Endothelial cell of umbilical vein (primary cell): ENCODE measurements around the gene ZFYVE9. TPM values are rescaled to one million over a fixed set of nuclear protein-coding genes. Genes with fewer than 3 reads are reported as not detected.

ENCODE experiments used
- BruUV-seq: library from RNA; stranded (reverse); fragments of 400-500 nt; replicated peaks from 2 replicates; lab custom pipeline; 2021; lab: Mats Ljungman, UMichigan
- CTCF ChIA-PET: fragments of 300-600, 350-600 bp; sonication (Branson Sonifier 250); formaldehyde crosslinking; loops from one replicate; lab custom pipeline; 2021; ENCODE audit warnings: antibody characterized with exemption, inconsistent platforms; lab: Charles Lee
- POLR2A ChIA-PET: fragments of 300-600, 350-600 bp; sonication (Branson Sonifier 250); formaldehyde crosslinking; loops from one replicate; lab custom pipeline; 2021; ENCODE audit warnings: antibody characterized with exemption, inconsistent platforms; lab: Charles Lee
- DNase-seq: peaks from one replicate; pipeline ENCODE4 v3.0.0-alpha.2; 2011; ENCODE audit warnings: low read depth, low spot score
- FAIRE-seq: peaks from 2 replicates; lab custom pipeline; 2011; peaks lifted over from hg19 to GRCh38; lab: Jason Lieb, UNC
- H2AFZ ChIP-seq: 2 replicates; pipeline ENCODE4 v1.6.0; 2012; ENCODE audit warnings: low read depth, low read length, control low read depth, inconsistent platforms
- H3K27ac ChIP-seq: 2 replicates; pipeline ENCODE4 v1.5.1; 2011; ENCODE audit warnings: low read depth, mild to moderate bottlenecking, control low read depth, low read length, moderate library complexity; ENCODE audit not compliant: insufficient read depth
- H3K27me3 ChIP-seq, 2 experiments: 2 replicates each; pipeline versions ENCODE4 v1.6.0 to v1.6.1; 2011; ENCODE audit warnings: low read length in 2 of 2, mixed read lengths in 1 of 2; ENCODE audit not compliant: control insufficient read depth in 2 of 2, insufficient read depth in 2 of 2
- H3K36me3 ChIP-seq, 2 experiments: 2 replicates in 1 of 2; 3 replicates in 1 of 2; pipeline ENCODE4 v1.5.1; 2011; ENCODE audit warnings: low read length in 2 of 2, mild to moderate bottlenecking in 1 of 2, moderate library complexity in 1 of 2; ENCODE audit not compliant: control insufficient read depth in 2 of 2, insufficient read depth in 2 of 2; ENCODE audit errors: extremely low read depth in 1 of 2
- H3K4me1 ChIP-seq: 3 replicates; pipeline ENCODE4 v1.5.1; 2011; ENCODE audit warnings: mild to moderate bottlenecking, low read length; ENCODE audit not compliant: control insufficient read depth, insufficient read depth; ENCODE audit errors: extremely low read depth
- H3K4me2 ChIP-seq: 2 replicates; pipeline ENCODE4 v1.6.1; 2011; ENCODE audit warnings: low read length, control low read depth, mixed read lengths; ENCODE audit not compliant: insufficient read depth
- H3K4me3 ChIP-seq, 3 experiments: fragments of 200-600 bp in 1 of 3; sonication (generic), shearing (Covaris generic) in 1 of 3; replicated peaks in 1 of 3; 2 replicates each; pipeline ENCODE4 v1.5.1; 2011 to 2016; ENCODE audit warnings: control low read depth in 3 of 3, low read length in 3 of 3, mild to moderate bottlenecking in 2 of 3, inconsistent platforms in 1 of 3, low read depth in 1 of 3, moderate library complexity in 1 of 3; ENCODE audit not compliant: insufficient read depth in 1 of 3
- H3K79me2 ChIP-seq: 2 replicates; pipeline ENCODE4 v1.6.0; 2012; ENCODE audit warnings: low read length, inconsistent platforms; ENCODE audit not compliant: control insufficient read depth, insufficient read depth
- H3K9ac ChIP-seq: replicated peaks from 2 replicates; pipeline ENCODE3; 2011; ENCODE audit warnings: low read length, control low read depth; ENCODE audit not compliant: insufficient read depth; ENCODE audit errors: extremely low read depth
- H3K9me1 ChIP-seq: replicated peaks from 3 replicates; pipeline ENCODE4 v1.6.0; 2011; ENCODE audit warnings: mild to moderate bottlenecking, low read length; ENCODE audit not compliant: control insufficient read depth, insufficient read depth; ENCODE audit errors: extremely low read depth
- H3K9me3 ChIP-seq: replicated peaks from 2 replicates; pipeline ENCODE4 v1.5.1; 2012; ENCODE audit warnings: low read length, inconsistent platforms; ENCODE audit not compliant: control insufficient read depth, insufficient read depth
- H4K20me1 ChIP-seq: replicated peaks from 2 replicates; pipeline ENCODE3; 2011; ENCODE audit warnings: mild to moderate bottlenecking, low read length; ENCODE audit not compliant: control insufficient read depth, insufficient read depth; ENCODE audit errors: extremely low read depth
- CTCF ChIP-seq, 2 donors: IDR thresholded peaks; 1 replicate in 1 of 2; 2 replicates in 1 of 2; pipeline ENCODE4 v1.5.1; 2011; ENCODE audit warnings: low read length in 2 of 2, mild to moderate bottlenecking in 2 of 2, moderate library complexity in 2 of 2, control low read depth in 1 of 2, inconsistent platforms in 1 of 2, low read depth in 1 of 2; ENCODE audit not compliant: insufficient read depth in 1 of 2; ENCODE audit errors: extremely low read depth in 1 of 2
- EZH2 ChIP-seq: IDR thresholded peaks from 2 replicates; pipeline ENCODE4 v1.6.1; 2012; ENCODE audit warnings: borderline replicate concordance, low read depth, mild to moderate bottlenecking, moderate library complexity, low read length, inconsistent platforms; ENCODE audit not compliant: severe bottlenecking
- FOS ChIP-seq: IDR thresholded peaks from 2 replicates; pipeline ENCODE4 v1.6.1; 2011; ENCODE audit warnings: mild to moderate bottlenecking, low read length, moderate library complexity, borderline replicate concordance; ENCODE audit not compliant: insufficient read depth
- GATA2 ChIP-seq: IDR thresholded peaks from 2 replicates; pipeline ENCODE4 v1.7.0; 2011; ENCODE audit warnings: low read depth, mild to moderate bottlenecking, moderate library complexity, mixed read lengths, low read length; ENCODE audit not compliant: insufficient read length, insufficient read depth
- JUN ChIP-seq: IDR thresholded peaks from 2 replicates; pipeline ENCODE4 v1.6.1; 2011; ENCODE audit warnings: borderline replicate concordance, low read depth; ENCODE audit not compliant: insufficient read length, insufficient read depth
- MAX ChIP-seq: IDR thresholded peaks from 2 replicates; pipeline ENCODE4 v1.6.1; 2011; ENCODE audit not compliant: insufficient read depth, insufficient read length
- MYC ChIP-seq: IDR thresholded peaks from one replicate; pipeline ENCODE4 v1.6.1; 2011; ENCODE audit warnings: mild to moderate bottlenecking, low read depth, low read length
- POLR2A ChIP-seq: IDR thresholded peaks from 2 replicates; pipeline ENCODE4 v1.6.1; 2012; ENCODE audit warnings: low read depth, mild to moderate bottlenecking, control low read depth, low read length
- POLR2AphosphoS5 ChIP-seq: IDR thresholded peaks from 2 replicates; pipeline ENCODE4 v1.6.1; 2012; ENCODE audit warnings: low read depth, mild to moderate bottlenecking, control low read depth, low read length, moderate library complexity; ENCODE audit not compliant: insufficient read depth
- dilution Hi-C: fragments of 300-500 bp; cut with MboI; formaldehyde crosslinking; loops from one replicate; pipeline ENCODE4 v1.15.0; 2019; ENCODE audit warnings: low sequenced_read_pairs; ENCODE audit not compliant: extremely low pct_ligation_motif_present
- intact Hi-C: fragments of 100-400 bp; cut with micrococcal nuclease; formaldehyde crosslinking; loops from one replicate; pipeline ENCODE4 v1.10.0; 2022
- polyA plus RNA-seq, 4 experiments: library from polyadenylated mRNA; depleted of rRNA in 3 of 4; stranded (reverse) in 3 of 4; unstranded in 1 of 4; fragments of >200 nt; gene quantifications; 2 replicates each; pipeline versions ENCODE4 v1.2.1 to v1.2.3, GENCODE V29; 2011 to 2012; ENCODE audit warnings: missing spikeins in 1 of 4
- total RNA-seq: library from RNA; stranded (reverse); gene quantifications from 2 replicates; pipeline ENCODE4 v1.2.3, GENCODE V29; 2021

The ZFYVE9 gene
- total and polyA plus RNA-seq, 2 donors (not counting 3 experiments of a cell fraction or from before 2014, with no cell fraction given) = 4.1 to 16.8 TPM

GRCh38 chr1:52192436-52192835 is 50.5 kb downstream of the ZFYVE9 start:
- TF ChIP-seq MYC = no peak
- no peak for TF ChIP-seq FOS
- no peak for TF ChIP-seq JUN
- TF ChIP-seq CTCF (IDR thresholded peaks at IDR 0.05; ENCODE audit: extremely low read depth in 1 of 2, insufficient read depth in 1 of 2, low read depth in 1 of 2, low read length in 2 of 2) = no peak
- no peak for TF ChIP-seq GATA2
- TF ChIP-seq MAX = no peak
- no peak for TF ChIP-seq EZH2
- no peak for TF ChIP-seq POLR2A
- no peak for TF ChIP-seq POLR2AphosphoS5
- H3K4me2 ChIP-seq = no peak overlapping the region
- peaks cover 9% of the 10 kb centered on the region for H3K79me2 ChIP-seq
- no peaks in the 10 kb centered on the region for H4K20me1 ChIP-seq
- H3K27me3 ChIP-seq = no peaks in the 10 kb centered on the region
- BruUV-seq = no TSS peak
- peaks cover 11% of the 10 kb centered on the region for H3K4me1 ChIP-seq
- H3K36me3 ChIP-seq = no peaks in the 10 kb centered on the region
- POLR2A ChIA-PET = no interaction called here
- H3K27ac ChIP-seq = no peak overlapping the region
- H2AFZ ChIP-seq = no peak overlapping the region
- dilution Hi-C loops = no loop called here
- no peak for DNase-seq
- H3K9ac ChIP-seq = no peak overlapping the region
- CTCF ChIA-PET = interaction anchor here (0.6 kb wide), 1 partner anchor 37 kb away, joined by 3 read pairs; no protein-coding TSS in a partner anchor
- H3K9me1 ChIP-seq = no peaks in the 10 kb centered on the region
- intact Hi-C loops = no loop called here
- no peak for FAIRE-seq
- no peaks in the 10 kb centered on the region for H3K9me3 ChIP-seq
- H3K4me3 ChIP-seq = no peak overlapping the region
